GM12874 (cell line): Measurements from ENCODE around the gene SLC44A4.

ENCODE experiments used
- TF ChIP-seq, protein P1 (sequence below): IDR thresholded peaks from 2 replicates; pipeline ENCODE4 v1.5.1; 2011; ENCODE audit warnings: low read depth, mild to moderate bottlenecking, control low read depth, low read length, moderate library complexity; ENCODE audit not compliant: insufficient read depth

Gene SLC44A4

DNA sequence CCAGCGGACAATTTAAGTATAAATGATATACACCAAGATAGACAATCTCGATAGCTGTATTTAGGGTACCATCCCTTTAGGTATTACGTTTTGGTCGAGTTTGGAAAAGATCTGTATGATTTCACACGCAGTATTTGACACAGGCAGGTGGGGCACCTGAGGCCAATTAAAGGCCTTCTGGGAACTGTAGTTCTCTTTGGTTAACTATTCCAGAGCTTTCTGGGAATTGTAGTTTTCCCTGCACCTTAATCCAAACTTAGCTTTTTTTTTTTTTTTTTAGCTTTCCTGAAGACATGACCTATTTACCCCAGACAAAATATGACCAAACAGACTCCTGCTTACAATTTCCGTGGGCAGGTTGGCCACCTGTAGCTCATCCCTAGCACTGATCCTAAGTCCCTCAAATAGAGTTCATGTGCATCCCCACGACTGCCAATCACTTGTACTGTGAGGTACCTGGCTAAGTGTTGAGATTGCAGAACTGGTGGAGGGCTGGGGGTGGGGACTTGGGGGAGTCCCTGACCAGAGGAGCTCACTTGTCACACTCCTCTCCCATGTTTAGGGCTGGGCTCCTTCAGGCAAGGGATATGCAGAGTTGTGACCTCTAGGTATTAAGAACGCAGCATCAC is 19.7 kb upstream of the SLC44A4 start:
- TF ChIP-seq, protein P1, sequence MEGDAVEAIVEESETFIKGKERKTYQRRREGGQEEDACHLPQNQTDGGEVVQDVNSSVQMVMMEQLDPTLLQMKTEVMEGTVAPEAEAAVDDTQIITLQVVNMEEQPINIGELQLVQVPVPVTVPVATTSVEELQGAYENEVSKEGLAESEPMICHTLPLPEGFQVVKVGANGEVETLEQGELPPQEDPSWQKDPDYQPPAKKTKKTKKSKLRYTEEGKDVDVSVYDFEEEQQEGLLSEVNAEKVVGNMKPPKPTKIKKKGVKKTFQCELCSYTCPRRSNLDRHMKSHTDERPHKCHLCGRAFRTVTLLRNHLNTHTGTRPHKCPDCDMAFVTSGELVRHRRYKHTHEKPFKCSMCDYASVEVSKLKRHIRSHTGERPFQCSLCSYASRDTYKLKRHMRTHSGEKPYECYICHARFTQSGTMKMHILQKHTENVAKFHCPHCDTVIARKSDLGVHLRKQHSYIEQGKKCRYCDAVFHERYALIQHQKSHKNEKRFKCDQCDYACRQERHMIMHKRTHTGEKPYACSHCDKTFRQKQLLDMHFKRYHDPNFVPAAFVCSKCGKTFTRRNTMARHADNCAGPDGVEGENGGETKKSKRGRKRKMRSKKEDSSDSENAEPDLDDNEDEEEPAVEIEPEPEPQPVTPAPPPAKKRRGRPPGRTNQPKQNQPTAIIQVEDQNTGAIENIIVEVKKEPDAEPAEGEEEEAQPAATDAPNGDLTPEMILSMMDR, result no peak

DNA sequence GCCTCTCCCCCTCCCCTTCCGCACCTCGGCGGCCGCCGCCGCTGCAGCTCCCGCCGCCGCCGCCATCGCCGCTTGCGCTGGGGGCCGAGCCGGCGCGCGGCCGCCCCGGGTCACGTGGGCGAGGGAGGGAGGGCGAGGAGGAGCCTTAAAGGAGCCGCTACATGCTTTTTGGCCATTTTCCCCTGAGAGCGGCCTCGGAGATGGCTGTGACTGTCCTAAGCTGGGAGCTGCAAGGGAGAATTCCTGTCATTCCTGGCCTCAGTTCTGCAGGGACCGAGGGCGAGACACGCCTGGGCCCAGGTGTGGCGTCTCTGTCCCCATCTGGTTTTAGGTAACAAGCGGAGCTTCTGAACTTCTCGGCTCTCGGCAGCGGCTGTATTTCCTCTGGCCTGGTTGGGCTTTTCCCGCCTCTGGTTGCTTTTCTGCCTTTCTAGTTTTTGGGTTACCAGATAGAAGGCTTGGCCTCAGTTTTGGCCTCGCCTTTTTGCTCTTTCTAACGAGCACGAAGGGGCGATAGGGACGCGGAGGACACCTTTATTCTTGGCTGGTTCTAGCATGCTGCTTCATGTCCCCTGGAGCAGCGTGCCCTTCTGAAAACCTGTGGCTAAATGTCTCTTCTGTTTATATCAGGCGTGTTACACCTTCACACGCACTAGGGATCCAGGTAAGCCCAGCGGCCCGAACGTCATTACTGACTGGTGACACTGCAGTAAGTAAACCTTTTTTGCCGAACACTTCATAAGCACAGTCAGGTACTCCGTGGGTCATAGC is 19.0 kb upstream of the SLC44A4 start, which contains the start of gene EHMT2:
TSS of gene EHMT2 (minus strand) at position 87 of the 771 bp plus-strand sequence. CDS start at position 66, 21 bp downstream.
- TF ChIP-seq, protein P1, result no peak

DNA sequence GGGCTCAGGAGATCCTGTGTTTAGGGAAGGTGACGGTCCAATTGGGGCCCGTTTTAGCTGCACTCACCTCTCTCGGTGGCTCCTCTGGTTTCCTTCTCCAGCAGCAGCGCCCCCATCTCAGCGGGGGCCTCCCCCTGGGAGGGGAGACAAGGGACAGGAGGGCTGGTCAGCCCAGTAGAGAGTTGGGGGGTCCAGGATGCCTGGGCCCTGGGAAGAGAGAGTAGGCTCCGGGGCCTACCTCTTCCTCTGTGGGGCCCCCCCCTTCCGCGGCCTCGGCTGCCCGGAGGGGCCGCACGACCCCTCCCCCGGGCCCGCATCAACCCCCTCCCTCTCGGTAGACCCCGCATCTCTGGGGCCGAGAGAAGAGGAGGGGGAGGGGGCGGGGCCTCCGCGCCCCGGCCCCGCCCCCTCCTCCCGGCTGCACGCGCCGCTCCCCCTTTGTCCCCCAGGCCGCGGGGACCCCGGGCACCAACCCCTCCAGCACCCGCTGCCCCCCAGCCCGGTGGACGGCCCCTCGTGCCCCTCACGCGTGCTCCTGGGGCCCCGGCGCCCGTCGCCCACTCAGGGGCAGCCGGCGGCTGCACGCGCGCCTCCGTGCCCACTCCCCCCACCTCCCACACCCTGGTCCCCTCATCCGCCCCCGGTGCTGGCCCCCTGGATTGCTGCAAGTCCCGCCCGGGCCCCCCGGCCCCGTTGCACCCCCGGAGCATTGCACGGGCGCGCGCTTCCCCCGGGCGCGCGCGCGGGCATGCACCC is 18.2 kb upstream of the SLC44A4 start:
- TF ChIP-seq, protein P1, result no peak

DNA sequence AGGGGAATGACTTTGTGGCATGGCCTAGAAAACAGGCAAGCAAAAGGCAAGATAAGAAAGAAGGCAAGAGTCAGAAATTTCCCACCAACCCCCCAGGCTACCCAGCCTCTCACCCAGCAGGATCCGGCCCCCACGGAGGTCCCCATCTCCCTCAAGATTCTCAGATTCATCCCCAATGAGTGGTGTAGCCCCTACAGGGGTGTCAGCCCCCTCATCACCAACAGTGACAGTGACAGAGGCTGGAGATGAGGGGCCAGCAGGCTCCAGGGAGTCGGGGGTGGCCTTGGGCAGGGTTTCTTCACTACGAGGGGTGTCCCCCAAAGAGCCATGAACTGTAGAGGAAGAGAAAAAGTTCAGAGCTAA is 17.7 kb upstream of the SLC44A4 start:
- TF ChIP-seq, protein P1, result no peak

DNA sequence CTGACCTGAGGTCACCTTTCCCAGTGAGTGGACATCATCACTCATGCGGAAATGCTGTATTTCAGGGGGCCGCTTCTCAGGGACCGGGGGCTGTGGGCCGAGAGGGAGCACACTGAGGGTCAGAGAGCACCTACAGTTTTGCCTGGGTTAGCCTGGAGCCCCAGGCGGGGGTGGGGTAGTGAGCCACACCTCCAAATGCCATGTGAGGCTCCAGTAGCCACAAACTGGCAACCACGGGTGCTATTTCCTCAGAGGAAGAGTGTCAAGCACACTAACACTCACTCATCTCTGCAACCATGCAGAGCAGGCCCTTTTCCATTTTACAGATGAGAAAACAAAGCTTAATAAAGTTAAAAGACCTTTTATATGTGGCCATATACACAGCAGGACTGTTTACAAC is 14.0 kb upstream of the SLC44A4 start:
- TF ChIP-seq, protein P1, result no peak

DNA sequence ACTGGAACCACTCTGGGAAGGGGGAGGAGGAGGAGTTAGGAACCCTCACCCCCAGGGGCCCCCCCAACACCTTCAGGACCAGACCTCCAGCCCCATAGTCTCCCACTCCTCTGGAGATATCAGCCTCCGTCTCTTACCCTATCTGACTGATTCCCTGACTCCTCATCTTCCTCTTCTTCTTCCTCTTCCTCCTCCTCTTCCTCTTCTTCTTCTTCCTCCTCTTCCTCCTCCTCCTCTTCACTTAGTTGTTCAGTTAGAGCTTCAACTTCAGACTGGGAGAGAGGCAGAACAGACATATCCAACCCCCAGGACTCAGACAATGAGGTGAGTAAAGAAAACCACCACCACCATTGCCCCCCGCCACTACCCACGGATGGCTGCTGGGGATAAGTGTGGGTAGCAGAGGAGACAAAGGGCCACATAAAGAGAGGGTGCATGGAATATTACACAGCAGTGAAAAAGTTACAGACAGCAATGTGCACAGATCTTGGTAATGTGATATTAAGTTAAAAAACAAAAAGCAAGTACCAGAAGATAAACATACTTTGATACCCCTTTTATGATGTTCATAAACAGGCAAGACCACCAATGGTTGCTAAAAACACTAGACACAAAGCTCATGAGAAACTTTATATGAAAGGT is 10.7 kb upstream of the SLC44A4 start:
- TF ChIP-seq, protein P1, result no peak
